HG03025 (cell line): ENCODE data around the gene MTUS2.
"Not testable (repeated sequence)": the region's sequence is repeated elsewhere in the genome, so short reads cannot be mapped to it uniquely, and the experiment has no call there.

ENCODE experiments used
- ATAC-seq: cut with Tn5 transposase; IDR thresholded peaks from one replicate; pipeline ENCODE4 v1.9.1; 2021; ENCODE audit warnings: mild to moderate bottlenecking, moderate library complexity; ENCODE audit not compliant: unreplicated experiment, low FRiP score

Gene MTUS2

GRCh38 chr13:29202753-29203152, 382.6 kb downstream of the MTUS2 start:
- ATAC-seq: not testable (repeated sequence)

DNA sequence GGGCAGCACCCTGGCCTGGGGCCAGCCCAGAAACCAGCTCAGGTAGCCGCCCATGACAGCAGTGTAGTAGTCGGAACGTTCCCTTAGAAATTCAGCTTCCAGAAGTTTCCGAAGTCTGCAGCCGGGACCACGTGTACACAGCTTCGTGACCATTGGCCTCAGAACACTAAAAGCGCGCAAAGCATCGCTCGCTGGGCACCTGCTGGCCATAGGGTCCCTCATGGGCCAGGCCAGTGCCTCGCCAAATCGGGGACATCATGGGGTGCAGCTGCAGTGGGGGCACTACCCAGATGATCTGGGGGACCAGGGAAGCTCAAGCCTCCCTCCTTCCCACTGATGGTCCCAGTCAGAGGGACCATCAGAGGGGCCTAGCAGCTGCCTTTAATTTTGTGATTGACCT, 384.5 kb downstream of the MTUS2 start:
- ATAC-seq: no peak

- ATAC-seq: no peak
Observed at GRCh38 chr13:29210676-29211075, 390.5 kb downstream of the MTUS2 start.

- ATAC-seq: not testable (repeated sequence)
Observed at GRCh38 chr13:29211162-29211561, 391.0 kb downstream of the MTUS2 start.

- ATAC-seq: no peak
Observed at GRCh38 chr13:29222458-29222857, 402.3 kb downstream of the MTUS2 start.

DNA sequence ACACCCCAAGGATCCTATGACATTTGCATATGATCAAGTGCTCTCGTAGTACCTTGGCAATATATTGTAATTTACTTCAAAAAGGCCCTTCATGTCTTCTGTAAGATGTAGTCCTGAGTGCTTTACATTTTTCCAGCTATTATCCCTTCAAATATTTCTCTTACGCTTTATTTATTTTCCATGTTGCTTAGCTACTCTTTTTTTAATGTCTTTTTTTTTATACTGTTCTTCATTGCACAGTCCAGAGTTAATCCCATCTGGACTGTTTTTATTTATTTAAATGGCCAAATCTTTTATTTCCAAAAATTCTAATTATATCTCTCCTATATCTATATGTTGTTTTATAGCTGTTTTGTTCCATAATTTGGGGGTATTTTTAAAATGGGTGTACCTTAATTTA, 404.1 kb downstream of the MTUS2 start:
- no peak for ATAC-seq

DNA sequence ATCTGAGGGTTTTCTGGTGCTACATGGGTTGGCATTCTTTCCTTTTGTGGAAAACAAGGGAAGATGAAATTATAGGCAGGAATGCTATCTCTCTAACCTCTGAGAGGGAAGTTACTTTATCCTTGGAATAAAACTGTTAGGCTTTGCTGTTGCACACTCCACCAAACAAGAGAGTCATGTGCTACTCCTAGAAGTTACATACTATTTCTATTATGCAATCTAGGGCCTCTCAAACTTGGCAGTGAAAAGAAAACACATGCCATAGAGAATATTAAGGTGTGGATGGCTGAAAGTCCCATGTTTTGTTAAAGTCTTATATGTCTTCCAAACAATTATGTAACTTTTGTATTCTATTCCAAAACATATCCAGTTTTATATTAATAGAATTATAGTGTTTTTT, 407.4 kb downstream of the MTUS2 start:
- no peak for ATAC-seq

DNA sequence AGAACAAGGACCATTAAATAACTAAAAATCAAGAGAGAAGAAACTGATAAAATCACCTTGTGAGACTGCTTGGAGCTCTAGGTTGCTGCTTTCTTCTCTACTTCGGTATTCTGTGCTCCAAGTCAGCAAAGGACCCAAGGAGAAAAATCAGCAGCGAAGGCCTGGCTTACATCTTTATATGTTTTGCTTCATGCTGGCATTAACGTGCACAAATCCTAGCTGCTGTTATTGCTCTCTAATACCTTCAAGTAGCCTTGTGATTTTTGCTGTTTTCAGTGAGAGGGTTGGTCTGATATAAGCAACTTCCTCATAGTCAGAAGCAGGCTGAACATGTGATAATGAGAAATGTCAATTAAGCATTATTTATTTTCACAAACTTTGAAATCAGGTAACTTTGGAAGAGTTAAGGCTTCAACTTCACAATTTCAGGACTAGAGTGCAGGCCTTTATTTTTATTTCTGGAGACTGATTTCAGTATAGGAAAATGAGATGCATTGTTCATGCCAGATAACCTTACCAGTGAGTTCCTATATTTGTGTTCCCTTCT, 410.2 kb downstream of the MTUS2 start:
- no peak for ATAC-seq

DNA sequence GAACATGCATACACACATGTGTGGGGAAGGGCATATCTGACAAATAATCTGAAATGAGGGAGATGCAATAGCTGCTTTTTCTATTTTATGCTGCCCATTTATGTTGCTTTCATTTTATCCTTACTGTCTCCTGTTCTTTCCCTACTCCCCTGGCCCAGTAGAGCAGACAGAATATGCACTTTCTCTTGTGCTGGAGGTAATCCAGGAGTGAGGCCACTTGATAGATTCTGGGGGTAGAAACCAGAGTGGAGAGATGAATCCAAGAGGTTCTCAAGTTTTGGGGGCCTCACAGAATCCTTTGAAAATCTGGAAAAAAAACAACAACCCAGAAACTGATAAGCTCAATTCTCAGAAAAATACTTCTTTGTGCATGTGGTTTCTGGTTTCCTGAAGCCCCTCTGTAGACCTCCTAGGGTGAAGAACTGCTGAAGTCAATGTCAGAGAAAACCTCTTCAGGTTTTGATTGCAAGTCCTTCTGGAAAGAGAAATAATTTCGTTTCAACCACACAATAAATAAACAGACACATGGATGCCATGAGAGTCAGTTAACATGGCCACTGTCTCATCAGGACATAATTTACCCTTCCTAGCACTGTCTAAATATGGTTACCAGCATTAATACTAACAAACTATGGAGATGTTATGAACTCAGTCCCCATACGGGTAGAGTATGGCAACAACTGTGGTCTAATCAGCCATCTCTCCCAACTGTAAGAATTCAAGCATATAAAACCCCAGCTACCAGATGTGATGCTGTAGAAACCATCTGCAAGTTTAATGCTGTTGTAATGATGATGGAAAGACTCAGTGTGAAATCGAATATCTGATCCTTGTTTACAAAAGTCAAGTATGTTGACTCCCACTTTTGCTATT, 419.8 kb downstream of the MTUS2 start:
- ATAC-seq: no peak

- ATAC-seq: no peak
Observed at GRCh38 chr13:29254626-29255370, 434.7 kb downstream of the MTUS2 start.

- no peak for ATAC-seq
Observed at GRCh38 chr13:29255567-29255966, 435.4 kb downstream of the MTUS2 start.

DNA sequence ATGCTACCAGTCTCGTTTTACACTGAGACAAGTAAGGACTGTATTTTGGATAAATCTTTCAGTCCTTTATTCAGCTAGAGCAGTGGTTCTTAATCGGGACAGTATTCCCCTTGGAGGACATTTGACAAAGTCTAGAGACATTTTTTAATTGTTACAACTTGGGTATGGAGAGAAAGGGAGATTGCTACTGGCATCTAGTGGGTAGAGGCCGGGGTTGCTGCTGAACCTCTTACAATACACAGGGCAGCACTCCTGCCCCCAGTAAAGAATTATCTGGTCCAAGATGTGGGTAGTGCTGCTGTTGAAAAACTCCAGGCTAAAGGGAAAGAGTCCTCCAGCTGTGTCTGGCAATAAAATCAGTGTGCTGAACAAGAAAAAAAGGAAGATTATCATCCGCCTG, 440.5 kb downstream of the MTUS2 start:
- no peak for ATAC-seq

- no peak for ATAC-seq
Observed at GRCh38 chr13:29266261-29266660, 446.1 kb downstream of the MTUS2 start.

- ATAC-seq: no peak
Observed at GRCh38 chr13:29266756-29267733, 446.9 kb downstream of the MTUS2 start.

DNA sequence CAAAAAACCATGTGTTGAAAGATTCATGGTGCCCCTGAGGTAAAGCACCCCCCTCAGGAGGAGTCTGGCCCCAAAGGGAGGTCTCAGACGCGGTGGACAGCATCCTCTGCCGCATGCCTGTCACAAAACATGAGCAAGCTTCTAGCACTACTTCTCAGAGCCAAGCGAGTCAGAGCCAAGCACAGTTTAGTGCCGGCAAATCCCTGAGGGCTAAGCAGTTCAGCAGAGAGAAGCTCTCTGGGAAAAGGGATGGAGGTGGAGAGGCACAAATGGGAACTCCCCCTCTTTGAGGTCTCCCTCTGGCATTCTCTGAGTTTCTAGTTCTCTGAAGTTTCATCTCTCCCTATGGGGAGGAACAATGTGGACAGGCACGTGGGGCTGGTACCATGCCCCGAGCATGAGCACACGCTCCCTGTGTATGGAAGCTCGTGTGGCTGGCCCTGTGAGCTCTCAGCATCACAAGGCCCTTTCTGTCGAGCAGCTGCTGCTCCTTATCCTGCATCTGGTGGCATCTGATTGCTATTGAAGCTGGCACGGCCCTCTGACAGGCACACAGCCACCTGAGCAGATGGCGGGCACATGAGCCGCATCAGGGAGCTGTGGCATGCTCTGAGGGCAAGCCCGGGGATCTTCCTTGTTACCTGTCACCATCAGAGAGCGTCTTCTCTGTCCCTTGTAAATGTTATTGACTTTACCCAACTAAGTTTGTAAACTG, 450.3 kb downstream of the MTUS2 start:
- ATAC-seq: no peak

DNA sequence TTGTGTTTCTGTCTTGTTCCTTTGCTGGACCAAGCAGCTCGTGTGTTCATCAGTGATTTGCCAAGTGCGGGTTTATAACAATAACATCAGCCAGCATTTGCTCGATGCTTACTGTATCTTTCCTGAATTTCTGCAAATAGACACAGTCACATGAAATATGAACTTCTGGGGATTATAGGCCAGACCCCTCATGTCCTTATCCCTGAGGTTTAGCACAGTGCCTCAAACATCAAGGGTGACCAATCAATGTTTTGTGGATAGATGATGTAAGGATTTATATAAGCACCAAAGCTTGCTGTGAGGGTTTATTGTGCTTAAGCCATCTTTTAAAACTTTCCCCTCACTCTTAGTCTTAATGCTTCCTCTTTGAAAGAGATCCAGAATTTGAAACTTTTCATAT, 451.5 kb downstream of the MTUS2 start:
- no peak for ATAC-seq

DNA sequence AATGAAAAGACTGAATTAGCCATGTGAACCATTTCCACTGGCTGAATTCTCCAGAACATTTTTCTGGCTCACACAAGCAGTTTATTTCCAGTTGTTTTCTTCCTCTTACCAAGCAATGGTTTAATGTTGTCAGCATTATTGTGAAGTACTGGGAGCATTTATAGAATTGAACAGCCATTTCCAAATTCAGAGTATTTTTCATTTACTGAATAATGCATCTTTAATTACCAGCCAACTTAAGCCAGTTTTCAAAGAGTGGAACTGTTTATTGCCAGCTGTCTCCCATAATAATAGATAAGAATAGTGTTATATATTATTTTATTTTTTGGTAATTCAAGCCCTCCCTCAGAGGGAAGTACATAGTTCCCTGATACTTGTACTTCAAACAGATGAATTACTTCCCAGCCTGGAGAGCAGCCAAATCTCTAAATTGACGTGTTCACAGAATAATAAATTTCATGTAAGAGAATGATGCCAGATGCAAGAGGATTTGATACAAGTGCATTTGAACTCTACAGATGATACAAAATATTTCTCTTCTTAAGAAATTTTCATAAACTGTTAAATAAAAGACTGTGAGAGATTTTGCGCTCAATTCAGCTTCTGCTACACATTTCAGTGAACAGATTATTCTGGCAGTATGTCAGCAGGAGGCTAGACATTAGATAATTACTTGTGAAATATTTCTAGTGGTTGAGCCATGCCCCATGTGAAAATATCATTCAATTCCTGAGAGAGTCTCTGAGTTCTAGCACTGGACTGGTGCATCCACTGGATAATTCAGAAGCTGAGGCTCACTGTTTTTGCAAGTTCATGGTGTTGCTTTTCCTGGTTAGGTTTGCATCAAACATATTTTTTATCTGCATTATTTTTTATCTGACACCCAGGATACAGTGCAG, 459.5 kb downstream of the MTUS2 start:
- ATAC-seq: no peak

DNA sequence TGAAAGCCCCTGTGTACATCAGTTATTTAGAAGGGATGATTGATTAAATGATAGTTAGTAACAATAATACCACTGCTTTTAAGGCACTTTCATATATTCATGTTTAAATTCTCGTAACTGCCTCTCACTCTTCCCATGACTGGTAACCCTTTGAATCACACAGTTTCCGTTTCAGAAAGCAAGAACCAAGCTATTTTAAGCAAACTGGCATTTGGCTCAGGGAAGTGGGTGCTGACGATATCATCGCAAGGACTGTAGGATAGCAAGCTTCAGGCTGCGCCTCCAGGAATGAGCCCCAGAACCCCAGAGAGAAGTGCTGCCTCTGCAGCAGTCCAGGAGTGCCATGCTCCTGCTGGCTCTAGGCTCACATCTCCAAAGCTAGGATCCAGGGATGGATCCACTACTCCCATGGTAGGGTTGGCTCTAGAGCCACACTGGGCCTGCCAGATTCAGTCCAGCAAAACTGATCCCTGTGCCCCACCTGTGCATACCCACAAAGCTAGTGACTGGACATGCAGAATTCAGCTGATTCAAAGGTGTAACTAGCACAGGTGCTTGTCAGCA, 461.9 kb downstream of the MTUS2 start:
- ATAC-seq: no peak
